GM18520 (cell line): ENCODE results near the gene OPCML.

Experiments used
- ATAC-seq: cut with Tn5 transposase; IDR thresholded peaks from one replicate; pipeline ENCODE4 v1.9.1; 2021; ENCODE audit not compliant: unreplicated experiment

Gene OPCML

DNA sequence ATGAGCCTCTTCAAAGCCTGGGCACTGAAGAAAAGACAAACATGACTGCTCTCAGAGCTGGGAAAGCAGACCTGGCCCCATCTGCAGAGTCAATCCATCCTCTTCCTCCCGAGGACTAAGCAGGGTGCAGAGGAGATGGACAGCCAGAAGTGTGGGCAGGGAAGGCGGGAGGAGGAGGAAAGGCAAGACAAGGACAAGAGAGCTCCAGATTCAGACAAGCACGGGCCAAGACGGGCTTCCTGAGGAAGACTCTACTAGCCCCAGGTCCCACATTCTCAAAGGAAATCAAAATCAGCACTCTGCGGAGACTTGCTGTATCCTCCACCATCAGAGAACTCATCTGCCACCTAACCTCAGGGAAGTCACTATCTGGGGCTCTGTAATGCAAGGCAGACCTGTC lies 28.5 kb downstream of the OPCML start:
- no peak for ATAC-seq

DNA sequence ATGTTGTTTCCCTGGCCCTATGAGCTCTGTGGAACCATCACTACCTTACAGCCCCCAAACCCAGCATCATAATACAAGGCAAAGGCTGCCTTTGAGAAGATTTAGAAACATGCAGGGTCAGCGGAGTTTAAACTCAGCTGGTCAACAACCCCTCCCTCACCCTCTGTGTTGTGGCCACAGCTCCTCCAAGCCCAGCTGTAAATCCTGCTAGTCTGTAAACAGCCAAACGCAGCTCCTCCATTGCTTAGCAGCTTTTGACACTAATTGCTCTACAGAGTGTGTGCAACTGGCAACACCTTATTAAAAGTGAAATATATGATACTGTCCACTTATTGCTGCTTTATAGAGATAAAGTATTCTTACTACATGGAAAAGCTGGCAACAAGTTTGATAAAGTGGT lies 29.1 kb downstream of the OPCML start:
- ATAC-seq, result no peak

DNA sequence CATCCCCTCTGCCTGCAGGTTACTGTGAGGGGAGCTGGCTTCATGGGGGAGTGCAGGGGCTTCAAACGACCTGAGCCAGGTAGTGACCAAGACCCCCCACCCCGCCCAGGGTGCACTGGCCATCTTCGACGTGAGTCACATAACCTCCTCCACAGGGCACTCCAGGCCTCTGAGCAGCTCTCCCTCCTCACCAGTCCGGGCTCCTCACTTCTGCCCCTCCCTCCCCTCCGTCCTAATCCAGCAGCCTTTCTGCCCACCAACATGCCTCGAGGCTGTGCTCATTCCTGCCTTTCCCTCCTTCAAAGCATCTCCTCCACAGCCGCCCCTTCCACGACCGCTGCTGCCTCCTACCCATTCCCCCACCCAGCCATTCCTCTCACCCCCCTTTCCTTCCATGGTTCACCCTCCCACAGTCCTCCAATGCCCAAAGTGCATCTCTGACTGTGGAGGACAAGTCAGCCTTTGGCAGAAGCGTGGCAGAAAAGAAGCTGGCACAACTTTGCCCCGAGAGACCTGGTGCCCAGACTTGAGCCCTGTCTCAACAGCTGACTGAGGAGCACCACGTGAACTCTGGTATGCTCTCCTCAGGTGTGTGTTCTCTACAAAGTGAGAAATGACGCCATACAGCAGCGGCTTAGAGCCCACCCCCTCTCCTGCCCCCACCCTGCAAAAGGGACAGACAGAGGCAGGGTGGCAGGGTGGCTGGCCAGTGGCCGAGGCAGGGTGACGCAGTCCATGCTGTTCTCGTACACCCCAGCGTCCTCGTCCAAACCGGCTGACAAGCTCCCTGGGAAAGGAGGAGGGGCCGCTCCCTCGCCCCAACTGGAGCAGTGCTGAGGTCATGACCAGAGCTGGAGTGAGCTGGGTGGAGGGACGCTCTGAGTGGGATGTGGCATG lies 30.4 kb downstream of the OPCML start:
- no peak for ATAC-seq

DNA sequence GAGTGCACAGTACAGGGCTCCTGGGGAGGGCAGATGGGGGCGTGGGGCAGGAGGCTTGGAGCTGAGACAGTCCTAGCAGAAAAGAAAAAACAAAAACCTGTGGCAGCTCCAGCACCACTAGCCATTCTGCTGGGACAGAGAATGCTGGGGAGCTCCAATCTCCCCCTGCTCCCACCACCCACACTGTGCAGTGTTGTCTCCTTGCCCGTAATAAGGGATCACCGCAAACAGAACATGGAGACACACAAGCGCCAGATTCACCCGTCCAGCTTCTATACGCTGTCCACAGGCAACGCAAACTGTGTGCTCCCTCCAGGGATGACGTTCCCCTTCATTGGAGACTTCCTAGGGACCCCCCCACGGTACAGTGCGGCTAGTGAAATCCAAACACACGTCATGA lies 31.4 kb downstream of the OPCML start:
- no peak for ATAC-seq

DNA sequence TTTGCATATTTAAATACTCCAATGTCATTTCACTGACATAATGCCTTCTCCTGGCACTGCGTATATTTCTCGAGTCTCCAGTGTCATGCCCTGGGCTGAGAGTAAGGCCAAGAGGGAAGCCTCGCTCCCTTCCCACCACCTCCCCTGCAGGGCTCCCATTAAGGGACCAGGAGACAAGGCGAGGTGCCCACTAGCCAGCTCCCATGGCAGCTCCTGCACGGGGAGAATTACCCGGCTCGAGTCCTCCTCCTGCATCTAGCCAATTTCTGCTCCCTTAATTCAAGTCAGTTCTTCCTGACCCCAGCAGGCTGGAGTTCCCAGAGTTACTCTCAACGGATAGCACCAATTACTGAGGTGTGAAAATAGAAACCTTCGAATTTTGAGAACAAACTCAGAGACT lies 31.9 kb downstream of the OPCML start:
- ATAC-seq, result no peak

DNA sequence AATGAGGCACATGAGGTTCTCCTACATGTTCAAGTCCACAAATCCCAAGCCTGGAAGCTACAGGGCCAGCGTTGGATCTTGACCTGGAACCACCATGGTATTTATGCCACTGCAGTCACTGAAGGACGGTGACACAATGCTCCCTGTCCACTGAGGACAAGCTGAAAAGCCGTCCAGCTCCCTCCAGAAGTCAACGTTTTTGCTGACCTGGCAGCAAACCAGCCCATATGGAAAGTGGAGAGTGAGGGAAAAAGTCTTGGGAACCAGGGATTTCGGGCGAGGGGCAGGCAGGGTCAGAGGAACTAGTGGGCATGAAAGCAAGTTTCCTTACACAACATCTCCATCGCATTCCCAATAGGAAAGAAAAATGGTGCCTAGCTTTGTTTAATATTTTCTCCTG lies 33.3 kb downstream of the OPCML start:
- ATAC-seq, result no peak

DNA sequence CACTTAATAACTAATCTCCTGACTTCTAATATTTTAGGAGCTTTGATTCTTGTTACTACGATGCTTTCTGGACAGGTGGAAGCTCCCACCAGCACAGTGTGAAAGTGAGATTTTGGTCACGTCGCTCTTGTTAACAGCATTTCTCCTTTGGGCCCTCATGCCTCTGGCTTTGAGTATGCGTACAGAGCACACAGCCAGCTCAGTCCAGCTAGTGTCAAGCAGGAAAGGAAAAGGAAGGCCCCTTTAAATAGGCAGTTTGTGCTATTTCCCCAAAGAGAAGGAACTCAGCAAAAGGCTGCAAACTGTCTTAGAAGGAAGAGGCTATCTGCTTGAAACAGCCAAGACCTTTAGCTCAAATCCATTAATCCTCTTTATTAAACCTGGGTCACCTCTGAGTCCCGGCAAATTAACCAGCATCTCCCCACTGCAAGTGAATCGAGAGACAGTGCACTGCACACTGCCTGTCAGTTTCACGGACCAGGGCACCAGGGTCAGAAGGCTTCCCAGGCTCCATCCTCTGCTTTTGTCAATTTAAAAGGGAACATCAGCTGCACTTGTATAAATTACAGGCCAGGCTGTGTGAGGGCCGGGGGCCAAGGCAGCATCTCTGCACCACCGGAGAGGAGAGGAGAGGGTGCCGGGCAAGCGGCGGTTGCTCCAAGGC lies 34.7 kb downstream of the OPCML start:
- ATAC-seq, result no peak

DNA sequence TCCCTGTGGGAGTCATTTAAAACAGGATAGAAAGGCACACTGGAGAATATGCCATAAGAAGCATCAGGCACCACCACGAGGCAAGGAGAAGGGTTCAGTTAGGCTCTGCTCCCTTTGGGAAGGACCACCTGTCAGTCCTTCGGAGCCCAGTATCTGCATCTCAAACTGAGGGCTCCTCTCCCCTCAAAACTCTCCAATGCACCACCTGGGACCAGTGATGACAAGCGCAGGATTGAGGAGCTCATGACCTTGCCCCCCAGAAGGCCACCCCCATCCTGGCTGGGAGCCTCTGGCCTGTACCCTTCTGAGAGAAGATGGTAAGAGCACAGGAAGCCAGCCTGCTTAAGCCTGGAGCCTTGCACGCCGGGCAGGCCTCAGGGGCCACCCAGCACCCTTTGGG lies 39.4 kb downstream of the OPCML start:
- no peak for ATAC-seq

DNA sequence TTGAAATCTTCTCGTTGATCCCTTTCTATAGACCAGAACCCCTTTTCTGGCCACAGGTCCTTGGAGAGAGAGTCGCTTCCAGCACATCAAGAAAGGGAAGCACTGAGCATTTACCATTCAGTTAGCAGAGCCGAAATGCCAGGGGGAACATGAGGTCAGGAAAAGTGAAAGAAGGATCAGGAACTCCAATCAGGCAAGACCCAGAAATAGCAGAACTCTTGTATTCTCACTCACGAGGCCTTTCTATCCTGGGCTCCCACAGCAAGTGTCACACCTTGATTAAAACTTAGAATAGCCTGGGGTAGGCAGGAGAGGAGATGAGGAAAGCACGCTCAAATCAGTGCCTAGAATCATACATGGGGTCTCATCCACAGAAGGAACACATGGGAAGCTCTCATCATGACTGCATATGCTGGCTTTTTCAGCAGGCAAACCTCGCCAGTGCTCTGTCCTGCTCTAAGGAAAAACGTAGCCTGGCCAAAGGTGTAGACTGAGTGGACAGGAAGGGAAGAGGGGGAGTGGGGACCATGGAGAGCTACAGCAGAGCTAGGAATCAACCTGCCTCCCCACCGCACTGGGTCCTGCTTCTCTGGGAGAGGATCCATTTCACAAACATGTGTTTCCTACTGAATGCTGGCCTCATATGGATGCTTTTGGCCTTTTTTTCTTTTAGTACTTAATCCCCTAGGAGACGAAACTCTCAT lies 40.5 kb downstream of the OPCML start:
- ATAC-seq, result no peak

DNA sequence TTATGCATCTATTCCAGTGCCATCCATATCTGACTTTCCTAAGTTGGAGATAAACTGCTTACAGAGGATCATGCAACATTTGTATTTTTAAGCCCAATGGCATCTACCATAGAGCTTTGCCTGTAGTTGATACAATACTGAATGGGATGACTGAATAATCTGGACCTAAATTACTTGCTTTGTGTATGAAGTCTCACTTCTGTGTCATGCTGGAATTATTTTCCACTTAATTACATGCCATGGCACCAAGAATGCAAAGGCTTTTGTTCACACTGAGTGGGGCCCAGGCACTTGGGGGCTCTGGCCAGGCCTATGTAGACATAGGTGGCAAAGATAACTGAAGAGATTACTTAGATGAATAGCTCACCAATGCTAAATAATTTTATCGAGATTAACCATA lies 51.6 kb downstream of the OPCML start:
- no peak for ATAC-seq

DNA sequence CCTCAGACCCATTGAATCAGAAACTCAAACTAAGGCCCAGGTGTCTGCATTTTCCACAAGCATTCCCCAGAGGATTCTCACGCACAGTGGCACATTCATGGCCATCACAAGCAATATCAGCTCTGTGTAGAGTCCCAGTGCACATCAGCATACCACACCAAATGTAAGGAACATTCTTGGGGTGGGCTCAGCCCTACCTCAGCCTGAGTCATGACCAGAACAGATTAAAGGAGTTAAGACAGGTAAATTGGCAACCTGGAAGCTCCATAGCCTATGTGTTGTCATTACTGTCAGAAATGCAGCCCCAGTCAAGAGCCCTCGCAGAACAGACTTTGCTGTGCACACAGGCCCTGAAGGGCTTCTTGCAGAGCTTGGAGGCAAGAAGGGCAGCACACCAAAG lies 53.1 kb downstream of the OPCML start:
- ATAC-seq, result no peak

DNA sequence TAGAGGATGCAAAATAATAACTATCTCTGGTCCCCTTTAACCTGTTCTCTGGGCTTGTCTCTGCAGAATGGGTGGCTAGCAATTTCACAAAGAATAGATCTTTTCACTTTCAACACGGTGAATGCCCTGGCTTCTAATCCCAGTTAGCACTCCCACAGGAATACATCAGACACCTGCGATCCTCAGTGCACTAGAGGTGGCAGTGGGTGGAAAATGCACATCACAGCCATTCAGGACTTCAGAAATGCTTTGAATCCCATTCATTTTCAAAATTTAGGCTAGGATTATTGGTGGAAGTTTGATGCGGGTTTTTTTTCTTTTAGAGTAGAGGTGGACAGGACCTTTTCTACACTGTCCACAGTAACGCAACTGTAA lies 55.1 kb downstream of the OPCML start:
- no peak for ATAC-seq

DNA sequence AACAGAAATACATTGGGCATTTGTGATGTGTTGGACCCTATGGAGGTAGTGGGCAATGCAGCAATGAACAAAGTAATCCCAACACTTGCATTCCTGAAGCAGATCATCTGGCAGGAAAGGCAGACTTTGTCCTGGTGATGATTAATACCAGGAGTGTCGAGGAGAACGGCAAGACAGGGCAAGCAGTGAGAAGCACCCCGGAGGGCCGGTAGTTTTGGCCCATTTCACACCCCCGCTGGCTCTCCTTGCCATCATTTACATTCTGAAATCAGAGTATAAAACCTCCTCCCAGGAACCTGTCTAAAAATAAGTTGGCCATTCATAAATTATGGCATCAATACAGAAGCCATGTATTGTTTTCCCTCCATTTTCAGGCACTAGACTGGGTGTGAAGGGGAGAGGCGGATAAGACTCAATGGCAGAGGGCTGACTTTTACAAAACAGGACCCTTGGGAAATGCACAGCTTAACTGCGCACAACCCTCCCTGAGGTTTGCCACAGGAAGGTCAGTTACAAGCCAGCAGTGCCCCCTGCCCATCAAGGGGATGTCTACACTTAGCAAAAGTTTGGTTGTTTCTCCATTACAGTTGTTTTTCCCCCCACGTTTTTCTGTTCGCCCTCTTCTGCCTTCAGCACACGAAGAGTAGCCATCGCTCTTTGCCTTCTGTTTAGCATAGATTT lies 55.6 kb downstream of the OPCML start:
- ATAC-seq, result no peak

DNA sequence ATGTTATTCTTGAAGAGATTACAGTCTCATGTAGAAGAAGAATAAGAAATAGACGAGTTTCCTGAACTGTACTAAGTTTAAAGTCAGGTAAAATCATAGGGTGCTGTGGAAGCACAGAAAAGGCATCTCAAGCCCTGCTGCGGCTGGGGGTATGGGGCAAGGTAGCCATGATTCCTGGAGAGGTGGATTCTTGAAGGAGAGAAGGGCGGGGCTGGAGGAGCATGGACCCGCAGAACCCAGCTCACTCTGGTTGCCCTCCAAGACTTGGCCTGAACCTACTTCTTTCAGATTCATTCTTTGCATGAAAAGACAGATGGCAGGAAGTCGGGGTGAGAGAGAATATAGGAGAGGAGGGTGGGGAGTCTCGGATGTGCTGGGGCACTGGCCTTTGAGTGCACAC lies 57.8 kb downstream of the OPCML start:
- ATAC-seq, result no peak

DNA sequence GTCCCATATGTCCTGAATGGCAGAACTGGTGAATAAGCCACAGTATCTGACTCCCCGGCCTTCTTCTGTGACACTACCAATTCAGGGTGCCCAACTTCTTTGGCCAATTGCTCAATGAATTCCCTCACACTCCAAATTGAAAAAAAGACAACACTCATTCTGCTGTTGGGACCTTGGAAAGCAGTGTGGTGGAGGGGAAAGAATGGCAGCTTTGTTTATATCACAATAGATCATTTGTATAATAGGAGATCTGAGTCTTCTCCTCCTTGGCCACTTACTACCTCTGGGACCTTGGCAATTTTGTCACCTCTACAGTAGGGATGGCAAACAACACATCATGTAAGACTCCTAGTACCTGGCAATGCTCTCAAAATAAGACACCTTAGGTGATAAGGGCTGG lies 64.6 kb downstream of the OPCML start:
- no peak for ATAC-seq

DNA sequence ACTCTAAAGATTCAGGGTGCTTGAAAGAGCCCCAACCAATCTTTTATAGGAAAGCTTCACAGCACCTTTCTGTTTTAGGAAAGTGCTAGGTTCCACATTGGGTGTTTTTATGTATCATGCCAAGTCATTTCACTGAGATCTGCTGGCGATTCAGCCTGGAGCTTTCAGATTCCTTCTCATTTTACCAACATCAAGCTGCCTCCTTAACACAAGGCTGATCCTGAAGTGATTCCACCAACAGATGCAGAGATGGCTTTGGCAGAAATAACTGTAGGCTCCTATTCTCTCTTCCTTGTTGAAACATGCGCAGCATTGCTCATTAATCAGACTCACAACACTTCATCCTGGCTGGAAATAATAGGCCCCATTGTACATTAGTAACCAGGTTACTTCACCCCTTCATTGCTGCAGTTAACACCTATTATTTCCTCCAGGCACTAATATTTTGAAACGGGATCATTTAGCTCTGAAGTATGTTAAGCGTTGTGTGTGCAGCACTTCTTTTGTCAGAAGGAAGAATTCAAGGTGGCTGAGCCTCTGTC lies 89.0 kb downstream of the OPCML start:
- ATAC-seq, result no peak

DNA sequence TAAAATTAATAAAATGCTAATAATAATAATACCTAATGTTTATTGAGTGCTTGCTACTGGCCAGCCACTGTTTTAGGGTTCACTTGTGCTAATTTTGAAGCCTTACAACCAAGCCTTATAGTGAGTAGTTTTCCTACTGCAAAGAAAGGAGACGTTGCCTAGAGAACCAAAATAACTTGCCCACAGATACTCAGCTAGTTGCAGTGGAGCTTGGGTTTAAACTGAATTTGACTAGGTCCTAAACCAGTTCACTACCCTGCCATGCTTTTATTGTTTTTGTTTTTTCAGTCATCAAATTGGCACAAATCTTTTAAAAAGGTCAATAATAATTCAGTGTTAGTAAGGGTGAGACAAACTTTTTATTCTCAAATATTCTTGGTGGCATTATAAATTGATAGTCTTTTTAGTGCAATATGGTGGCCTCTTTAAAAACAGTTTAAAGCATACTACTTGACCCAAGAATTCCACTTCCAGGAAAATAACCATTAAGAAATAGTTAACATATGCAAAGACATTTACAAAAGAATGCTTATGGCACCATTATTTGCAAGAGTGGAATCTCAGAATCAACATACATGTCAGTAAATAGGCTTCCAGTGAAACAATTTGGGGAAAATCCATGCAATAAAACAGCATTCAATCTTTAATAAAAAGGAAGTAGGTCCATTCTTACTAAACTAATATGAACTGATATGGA lies 90.2 kb downstream of the OPCML start:
- no peak for ATAC-seq

DNA sequence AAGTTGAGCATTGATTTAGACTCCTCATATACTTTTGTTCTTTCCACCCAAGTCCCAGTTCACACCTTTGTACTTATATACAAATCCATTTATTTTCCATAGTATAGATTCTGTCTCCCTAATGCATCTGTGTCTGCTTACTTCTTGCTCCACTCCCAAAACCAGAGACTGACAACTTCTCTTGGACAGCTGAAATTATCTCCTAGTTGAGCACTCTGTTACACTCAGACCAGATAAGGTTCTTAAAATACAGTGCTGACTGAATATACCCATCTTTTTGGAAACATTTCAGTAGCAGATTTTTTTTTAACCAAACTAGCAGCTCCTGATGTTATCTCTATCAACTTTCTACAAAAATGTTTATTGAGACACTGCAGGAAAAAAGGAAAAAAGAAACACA lies 106.3 kb downstream of the OPCML start:
- no peak for ATAC-seq

DNA sequence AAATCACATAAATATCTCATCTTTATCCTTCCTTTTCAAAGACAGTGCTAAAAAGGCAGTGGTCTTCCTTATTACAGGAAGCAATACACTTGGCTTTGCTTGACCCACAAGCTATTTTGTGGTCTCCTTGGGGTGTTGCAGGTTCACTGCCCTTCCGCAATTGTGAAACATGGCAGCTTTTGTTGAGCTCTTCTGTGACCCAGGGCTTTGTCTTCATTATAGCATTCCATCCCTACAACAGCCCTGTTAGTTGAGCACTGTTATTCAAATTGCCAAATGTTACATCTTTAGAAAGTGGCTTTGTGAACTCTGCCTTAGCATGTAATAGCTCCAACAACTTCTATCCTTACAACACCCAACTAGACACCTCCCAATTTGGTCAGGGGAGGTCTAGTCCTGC lies 107.1 kb downstream of the OPCML start:
- no peak for ATAC-seq

DNA sequence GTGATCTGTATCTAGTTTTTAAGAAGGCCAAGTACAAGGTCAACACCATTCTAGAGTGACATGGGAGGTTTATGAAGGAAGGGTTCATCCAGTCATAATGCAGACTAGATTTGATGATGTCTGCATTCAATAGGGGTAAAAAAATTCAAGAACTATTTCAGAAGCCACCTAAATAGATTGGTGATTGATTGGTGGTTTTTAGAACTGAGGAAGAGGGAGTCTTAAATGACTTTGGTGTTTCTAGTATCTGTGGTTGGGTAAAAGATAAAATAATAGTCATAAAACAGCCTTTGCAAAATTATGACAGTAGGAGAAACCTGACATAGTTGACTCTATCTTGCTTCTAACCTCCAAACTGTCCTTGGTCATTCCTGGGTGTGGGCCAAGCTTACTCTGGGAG lies 114.1 kb downstream of the OPCML start:
- no peak for ATAC-seq

DNA sequence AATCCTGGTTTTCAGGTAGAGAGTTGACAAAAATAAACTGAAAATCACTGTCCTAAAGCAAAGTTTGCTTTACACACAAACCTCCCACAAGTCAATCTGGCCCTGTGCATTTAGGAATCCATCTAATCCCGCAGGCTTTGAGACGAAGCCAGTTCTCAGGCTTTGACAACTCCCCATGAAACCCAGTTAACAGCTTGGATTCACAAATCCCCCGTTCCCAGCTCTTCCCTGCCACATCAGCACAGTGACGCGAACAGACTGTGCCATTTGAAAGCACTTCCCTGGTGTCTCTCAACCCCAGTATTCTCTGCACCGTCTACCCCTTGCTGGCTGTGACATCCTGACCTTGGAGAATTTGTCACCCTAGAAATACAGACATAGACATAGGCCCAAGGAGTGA lies 117.8 kb downstream of the OPCML start:
- ATAC-seq, result no peak
